Dedifferentiated amniotic fluid mesenchymal stem cell (primary cell): ENCODE data around the gene TRIM27.
A peak's percentile ranks its signal among the peaks of the same experiment; 100 is the strongest.
"Not testable (repeated sequence)": the region's sequence is repeated elsewhere in the genome, so short reads cannot be mapped to it uniquely, and the experiment has no call there.

Experiments used
- DNase-seq: peaks from one replicate; pipeline ENCODE4 v3.0.0-alpha.2; 2016; ENCODE audit errors: extremely low spot score

Gene TRIM27

GRCh38 chr6:28943223-28943556, 19.4 kb upstream of the TRIM27 start:
- no peak for DNase-seq

GRCh38 chr6:28941684-28942448, 18.1 kb upstream of the TRIM27 start:
- no peak for DNase-seq

GRCh38 chr6:28940858-28941683, 17.3 kb upstream of the TRIM27 start:
- DNase-seq = peak; percentile 92

GRCh38 chr6:28940294-28940857, 16.6 kb upstream of the TRIM27 start:
- DNase-seq = peak; percentile 52

GRCh38 chr6:28933069-28933468, 9.3 kb upstream of the TRIM27 start:
- no peak for DNase-seq

GRCh38 chr6:28929887-28930620, 6.3 kb upstream of the TRIM27 start:
- DNase-seq = no peak

- DNase-seq = not testable (repeated sequence)
These were observed 5.6 kb upstream of the TRIM27 start for GRCh38 chr6:28929339-28929738.

- no peak for DNase-seq
These were observed 4.1 kb upstream of the TRIM27 start for GRCh38 chr6:28927846-28928245.

GRCh38 chr6:28922821-28923317, 916 bp downstream of the TRIM27 start:
- DNase-seq = no peak

- DNase-seq = peak; percentile 26
These were observed 1.6 kb downstream of the TRIM27 start for GRCh38 chr6:28922004-28922820.

- DNase-seq = no peak
These were observed 3.5 kb downstream of the TRIM27 start for GRCh38 chr6:28920281-28920680.

- DNase-seq = no peak
These were observed 8.8 kb downstream of the TRIM27 start for GRCh38 chr6:28914941-28915340.

- no peak for DNase-seq
These were observed 12.7 kb downstream of the TRIM27 start for GRCh38 chr6:28910901-28911690.

GRCh38 chr6:28907394-28907793, 16.4 kb downstream of the TRIM27 start:
- peak; percentile 79 for DNase-seq

GRCh38 chr6:28906669-28907068, 17.1 kb downstream of the TRIM27 start:
- no peak for DNase-seq

GRCh38 chr6:28903686-28904085, 20.1 kb downstream of the TRIM27 start:
- no peak for DNase-seq

- DNase-seq = no peak
These were observed 22.0 kb downstream of the TRIM27 start for GRCh38 chr6:28901831-28902230.

GRCh38 chr6:28900577-28901256, 23.1 kb downstream of the TRIM27 start:
- no peak for DNase-seq

- DNase-seq = no peak
These were observed 25.1 kb downstream of the TRIM27 start for GRCh38 chr6:28898710-28898965.

- DNase-seq = no peak
These were observed 26.4 kb downstream of the TRIM27 start for GRCh38 chr6:28897369-28897745.
